ENCODE data around the gene NBPF3.
A peak's percentile ranks its signal among the peaks of the same experiment; 100 is the strongest.

Gene NBPF3

GRCh38 chr1:21508580-21509350, 68.8 kb downstream of the NBPF3 start:
- peak; percentile 68 for TF ChIP-seq CTCF (IDR thresholded peaks at IDR 0.05; ENCODE audit: low read depth, low read length, missing control alignments)
- H3K4me3 ChIP-seq (ENCODE audit: low read depth, low read length) = no peak overlapping the region
- DNase-seq (ENCODE audit: low read depth) = no peak

- TF ChIP-seq CTCF (IDR thresholded peaks at IDR 0.05; ENCODE audit: low read depth, low read length, missing control alignments) = no peak
- DNase-seq (ENCODE audit: low read depth) = no peak
- no peak within 1 kb of the TSS for H3K4me3 ChIP-seq (ENCODE audit: low read depth, low read length)
Measured at GRCh38 chr1:21509351-21510112, 69.6 kb downstream of the NBPF3 start, which contains the start of gene ALPL. ALPL (plus strand) TSS chr1:21509423; CDS start chr1:21554082, 44,659 bp downstream.

- no peak for TF ChIP-seq CTCF (IDR thresholded peaks at IDR 0.05; ENCODE audit: low read depth, low read length, missing control alignments)
- H3K4me3 ChIP-seq (ENCODE audit: low read depth, low read length) = no peak overlapping the region
- DNase-seq (ENCODE audit: low read depth) = no peak
Measured at GRCh38 chr1:21510113-21510493, 70.2 kb downstream of the NBPF3 start.

- H3K4me3 ChIP-seq (ENCODE audit: low read depth, low read length) = no peak overlapping the region
- DNase-seq (ENCODE audit: low read depth) = no peak
- peak; percentile 30 for TF ChIP-seq CTCF (IDR thresholded peaks at IDR 0.05; ENCODE audit: low read depth, low read length, missing control alignments)
Measured at GRCh38 chr1:21510885-21511578, 71.1 kb downstream of the NBPF3 start.

GRCh38 chr1:21511579-21512522, 71.9 kb downstream of the NBPF3 start:
- H3K4me3 ChIP-seq (ENCODE audit: low read depth, low read length) = no peak overlapping the region
- no peak for TF ChIP-seq CTCF (IDR thresholded peaks at IDR 0.05; ENCODE audit: low read depth, low read length, missing control alignments)
- DNase-seq (ENCODE audit: low read depth) = no peak

- DNase-seq (ENCODE audit: low read depth) = peak; percentile 43
- H3K4me3 ChIP-seq (ENCODE audit: low read depth, low read length) = no peak overlapping the region
- TF ChIP-seq CTCF (IDR thresholded peaks at IDR 0.05; ENCODE audit: low read depth, low read length, missing control alignments) = no peak
Measured at GRCh38 chr1:21514245-21514644, 74.3 kb downstream of the NBPF3 start.
